Liver (tissue), 9 donors: ENCODE data around the gene NUDT22. TPM values are rescaled to one million over a fixed set of nuclear protein-coding genes. Genes with fewer than 3 reads are reported as not detected.
A peak's percentile ranks its signal among the peaks of the same experiment; 100 is the strongest.

Experiments used
- DNase-seq: peaks from one replicate; pipeline ENCODE4 v3.0.0-alpha.2; 2017; ENCODE audit warnings: low spot score
- H3K27ac ChIP-seq, 2 donors: one replicate each; pipeline ENCODE4 v1.7.0; 2013; ENCODE audit warnings: inconsistent platforms in 2 of 2, low read length in 2 of 2, control low read depth in 1 of 2, low read depth in 1 of 2, mild to moderate bottlenecking in 1 of 2
- H3K27me3 ChIP-seq, 4 donors: one replicate each; pipeline versions ENCODE4 v1.6.1 to v1.7.0; 2013; ENCODE audit warnings: low read length in 3 of 4, inconsistent platforms in 1 of 4, mild to moderate bottlenecking in 1 of 4, moderate library complexity in 1 of 4; ENCODE audit not compliant: control insufficient read depth in 4 of 4, insufficient read depth in 4 of 4
- H3K36me3 ChIP-seq, 4 donors: one replicate each; pipeline versions ENCODE4 v1.6.1 to v1.7.0; 2013; ENCODE audit warnings: low read length in 3 of 4, mild to moderate bottlenecking in 3 of 4, low read depth in 1 of 4, moderate library complexity in 1 of 4; ENCODE audit not compliant: control insufficient read depth in 4 of 4, insufficient read depth in 3 of 4
- H3K4me1 ChIP-seq, 4 donors: one replicate each; pipeline versions ENCODE4 v1.6.1 to v1.7.0; 2013; ENCODE audit warnings: low read length in 3 of 4, mild to moderate bottlenecking in 3 of 4, moderate library complexity in 1 of 4; ENCODE audit not compliant: control insufficient read depth in 4 of 4, insufficient read depth in 4 of 4
- H3K4me3 ChIP-seq, 3 donors: one replicate each; pipeline versions ENCODE4 v1.6.1 to v1.7.0; 2013; ENCODE audit warnings: low read length in 3 of 3, control low read depth in 1 of 3, low read depth in 1 of 3, mild to moderate bottlenecking in 1 of 3
- H3K9ac ChIP-seq, 2 donors: one replicate each; pipeline ENCODE4 v1.7.0; 2013; ENCODE audit warnings: low read length in 2 of 2, mild to moderate bottlenecking in 2 of 2, moderate library complexity in 2 of 2, control low read depth in 1 of 2, low read depth in 1 of 2
- H3K9me3 ChIP-seq, 4 donors: one replicate each; pipeline versions ENCODE4 v1.6.1 to v1.7.0; 2013; ENCODE audit warnings: low read length in 3 of 4; ENCODE audit not compliant: control insufficient read depth in 4 of 4
- ATF3 ChIP-seq: IDR thresholded peaks from 2 replicates; pipeline ENCODE4 v1.6.1; 2016; ENCODE audit warnings: antibody characterized with exemption
- CTCF ChIP-seq: fragments of 150-350 bp; IDR thresholded peaks from 2 replicates; pipeline ENCODE4 v1.5.1; 2017; ENCODE audit warnings: improper control_type of control experiment, low read depth, low read length; ENCODE audit not compliant: missing input control
- EGR1 ChIP-seq, 2 donors: IDR thresholded peaks; 2 replicates each; pipeline ENCODE4 v1.6.1; 2016 to 2018; ENCODE audit warnings: antibody characterized with exemption in 2 of 2, low read depth in 2 of 2
- FOXA1 ChIP-seq: IDR thresholded peaks from 2 replicates; pipeline ENCODE4 v1.6.1; 2016; ENCODE audit warnings: antibody characterized with exemption
- FOXA2 ChIP-seq: IDR thresholded peaks from 2 replicates; pipeline ENCODE4 v1.6.1; 2016; ENCODE audit warnings: antibody characterized with exemption
- GABPA ChIP-seq, 2 donors: IDR thresholded peaks in 1 of 2; conservative IDR thresholded peaks in 1 of 2; 2 replicates each; pipeline ENCODE4 v1.6.1; 2016; ENCODE audit warnings: antibody characterized with exemption in 2 of 2, mild to moderate bottlenecking in 1 of 2, moderate library complexity in 1 of 2
- HNF4A ChIP-seq, 2 donors: conservative IDR thresholded peaks; 2 replicates each; pipeline ENCODE4 v1.6.1; 2016; ENCODE audit warnings: antibody characterized with exemption in 2 of 2, mild to moderate bottlenecking in 2 of 2
- HNF4G ChIP-seq: IDR thresholded peaks from 2 replicates; pipeline ENCODE4 v1.6.1; 2016; ENCODE audit warnings: antibody characterized with exemption
- JUND ChIP-seq, 2 donors: IDR thresholded peaks; 2 replicates each; pipeline ENCODE4 v1.6.1; 2016; ENCODE audit warnings: antibody characterized with exemption in 2 of 2
- MAX ChIP-seq: IDR thresholded peaks from 2 replicates; pipeline ENCODE4 v1.6.1; 2016; ENCODE audit warnings: antibody characterized with exemption
- NR2F2 ChIP-seq: IDR thresholded peaks from 2 replicates; pipeline ENCODE4 v1.6.1; 2016; ENCODE audit warnings: antibody characterized with exemption
- RAD21 ChIP-seq, 2 donors: IDR thresholded peaks; 2 replicates each; pipeline ENCODE4 v1.6.1; 2016; ENCODE audit warnings: antibody characterized with exemption in 2 of 2, mild to moderate bottlenecking in 2 of 2
- REST ChIP-seq: IDR thresholded peaks from 2 replicates; pipeline ENCODE4 v1.6.1; 2016; ENCODE audit warnings: antibody characterized with exemption, mild to moderate bottlenecking
- RXRA ChIP-seq, 2 donors: IDR thresholded peaks; 2 replicates each; pipeline ENCODE4 v1.6.1; 2017 to 2018; ENCODE audit warnings: antibody characterized with exemption in 2 of 2, mild to moderate bottlenecking in 1 of 2
- SP1 ChIP-seq: IDR thresholded peaks from 2 replicates; pipeline ENCODE4 v1.6.1; 2018; ENCODE audit warnings: antibody characterized with exemption, mild to moderate bottlenecking
- TAF1 ChIP-seq: conservative IDR thresholded peaks from 2 replicates; pipeline ENCODE4 v1.6.1; 2016; ENCODE audit warnings: antibody characterized with exemption, mild to moderate bottlenecking
- YY1 ChIP-seq: IDR thresholded peaks from 2 replicates; pipeline ENCODE4 v1.6.1; 2016; ENCODE audit warnings: antibody characterized with exemption, mild to moderate bottlenecking
- ZBTB33 ChIP-seq: IDR thresholded peaks from 2 replicates; pipeline ENCODE4 v1.6.1; 2016; ENCODE audit warnings: antibody characterized with exemption
- WGBS: extraction: QIAGEN DNeasy Blood & Tissue Kit; methylation state at CpG from one replicate; pipeline ENCODE4 v1.1.7; 2013; 5-methylcytosine and 5-hydroxymethylcytosine counted together
- polyA plus RNA-seq, 2 donors: library from polyadenylated mRNA; stranded (reverse) in 1 of 2; unstranded in 1 of 2; fragments of 200-250 nt in 1 of 2; fragments of >200 nt in 1 of 2; fragmentation: Nextera tagmentation in 1 of 2; extraction: Ambion mirVana in 1 of 2; gene quantifications; one replicate each; pipeline versions ENCODE4 v1.2.1 to v1.2.3, GENCODE V29; 2013 to 2015
- total RNA-seq, 2 donors: library from RNA; depleted of rRNA; stranded (reverse); fragments of >200 nt; gene quantifications; one replicate each; pipeline ENCODE4 v1.2.3, GENCODE V29; 2014
- donor health status: healthy.
- donor health status: healthy.
- donor health status: healthy.
- donor health status: healthy.
- donor health status: healthy.

NUDT22 gene
- total and polyA plus RNA-seq, 4 donors, result 20.0 to 47.8 (median 41.2) TPM

GRCh38 chr11:64227405-64227956 is 1.4 kb downstream of the NUDT22 start (continued):
- no peak for TF ChIP-seq RAD21 (IDR thresholded peaks at IDR 0.05)
- TF ChIP-seq NR2F2, result no peak
- TF ChIP-seq ZBTB33, result no peak
- TF ChIP-seq YY1, result no peak

- Histone ChIP-seq H3K4me3 (no peak overlapping the region), H3K36me3 (peaks cover 0 to under 1% (median 0%) of the 10 kb centered on the region in 4 donors), H3K9ac (no peak overlapping the region), H3K9me3 (no peaks in the 10 kb centered on the region), H3K27ac (peak overlapping the region in 1 of 2 donors; percentile 92), H3K27me3 (no peaks in the 10 kb centered on the region), H3K4me1 (peaks cover 17 to 56% (median 34%) of the 10 kb centered on the region in 4 donors)
- WGBS, result 90% methylated on average over 12 of the region's 12 CpGs
- no peak for TF ChIP-seq FOXA2
- no peak for TF ChIP-seq ZBTB33
- TF ChIP-seq TAF1, result no peak
- no peak for TF ChIP-seq YY1
- no peak for TF ChIP-seq HNF4A (conservative IDR thresholded peaks at IDR 0.05)
- no peak for TF ChIP-seq HNF4G
- TF ChIP-seq MAX, result no peak
- TF ChIP-seq SP1, result no peak
- TF ChIP-seq EGR1 (IDR thresholded peaks at IDR 0.05; ENCODE audit: low read depth in 2 of 2), result no peak
- no peak for TF ChIP-seq CTCF
- no peak for TF ChIP-seq RXRA (IDR thresholded peaks at IDR 0.05)
- TF ChIP-seq JUND (IDR thresholded peaks at IDR 0.05), result no peak
- TF ChIP-seq REST, result no peak
- TF ChIP-seq RAD21 (IDR thresholded peaks at IDR 0.05), result no peak
- no peak for TF ChIP-seq FOXA1
- no peak for TF ChIP-seq GABPA (IDR thresholded peaks at IDR 0.05 in 1 of 2, conservative IDR thresholded peaks at IDR 0.05 in 1 of 2)
- no peak for TF ChIP-seq ATF3
- no peak for DNase-seq
These were observed 3.1 kb downstream of the NUDT22 start for GRCh38 chr11:64229090-64229743.
